VCaP (cell line): ENCODE measurements around the gene ABCC4.

Experiments used
- H3K27ac ChIP-seq: fragments of 450-650 bp; 2 replicates; pipeline ENCODE4 v1.5.1; 2017
- CTCF ChIP-seq: fragments of 450-650 bp; conservative IDR thresholded peaks from 2 replicates; pipeline ENCODE4 v1.5.1; 2017; ENCODE audit warnings: mild to moderate bottlenecking, moderate library complexity

The ABCC4 gene

GRCh38 chr13:95335667-95336066 lies 34.4 kb upstream of the ABCC4 start:
- no peak for TF ChIP-seq CTCF
- no peak overlapping the region for H3K27ac ChIP-seq

GRCh38 chr13:95328386-95328785 lies 27.1 kb upstream of the ABCC4 start:
- TF ChIP-seq CTCF, result no peak
- no peak overlapping the region for H3K27ac ChIP-seq

- TF ChIP-seq CTCF, result no peak
- H3K27ac ChIP-seq, result no peak overlapping the region
Observed at GRCh38 chr13:95327190-95327589, 25.9 kb upstream of the ABCC4 start.

GRCh38 chr13:95326695-95327094 lies 25.4 kb upstream of the ABCC4 start:
- H3K27ac ChIP-seq, result no peak overlapping the region
- TF ChIP-seq CTCF, result no peak

- no peak for TF ChIP-seq CTCF
Observed at GRCh38 chr13:95325485-95325884, 24.2 kb upstream of the ABCC4 start.

GRCh38 chr13:95323930-95324662 lies 22.8 kb upstream of the ABCC4 start:
- TF ChIP-seq CTCF, result no peak
- no peak overlapping the region for H3K27ac ChIP-seq

More at GRCh38 chr13:95325485-95325884, 24.2 kb upstream of the ABCC4 start:
- H3K27ac ChIP-seq, result no peak overlapping the region

GRCh38 chr13:95319551-95320274 lies 18.5 kb upstream of the ABCC4 start:
- no peak overlapping the region for H3K27ac ChIP-seq
- no peak for TF ChIP-seq CTCF
